KMS-11 (cell line): Measurements from ENCODE around the gene PDE4D.

Experiments used
- H2AFZ ChIP-seq: fragments of 200-600 bp; sonication (generic); 2 replicates; pipeline ENCODE4 v1.6.1; 2016; ENCODE audit warnings: antibody characterized with exemption, mixed run types, low read depth
- H3K27ac ChIP-seq: fragments of 200-600 bp; sonication (generic); 2 replicates; pipeline ENCODE4 v1.6.1; 2016; ENCODE audit warnings: mild to moderate bottlenecking, mixed run types
- H3K27me3 ChIP-seq: fragments of 200-600 bp; sonication (generic); 2 replicates; pipeline ENCODE4 v1.6.1; 2017; ENCODE audit warnings: mild to moderate bottlenecking, low read depth, mixed run types, moderate library complexity; ENCODE audit not compliant: insufficient read depth
- H3K36me3 ChIP-seq: fragments of 200-600 bp; sonication (generic); 2 replicates; pipeline ENCODE4 v1.6.1; 2017; ENCODE audit warnings: mild to moderate bottlenecking, mixed run types; ENCODE audit not compliant: insufficient read depth
- H3K4me1 ChIP-seq: fragments of 200-600 bp; sonication (generic); 2 replicates; pipeline ENCODE4 v1.6.1; 2016; ENCODE audit warnings: mild to moderate bottlenecking, low read depth, mixed run types; ENCODE audit not compliant: poor library complexity, severe bottlenecking
- H3K4me2 ChIP-seq: fragments of 200-600 bp; sonication (generic); 2 replicates; pipeline ENCODE4 v1.7.0; 2016; ENCODE audit warnings: mild to moderate bottlenecking, mixed run types
- H3K4me3 ChIP-seq: fragments of 200-600 bp; sonication (generic); IDR thresholded peaks from 2 replicates; pipeline ENCODE4 v1.6.1; 2017; ENCODE audit warnings: low read depth, low read length, mixed read lengths; ENCODE audit not compliant: insufficient read depth
- H3K79me2 ChIP-seq: fragments of 200-600 bp; sonication (generic); 2 replicates; pipeline ENCODE4 v1.6.1; 2016; ENCODE audit warnings: low read depth, mixed run types; ENCODE audit not compliant: insufficient read depth
- H3K9ac ChIP-seq: fragments of 200-600 bp; sonication (generic); 2 replicates; pipeline ENCODE4 v1.6.1; 2016; ENCODE audit warnings: mild to moderate bottlenecking, mixed run types
- H4K20me1 ChIP-seq: fragments of 200-600 bp; sonication (generic); 2 replicates; pipeline ENCODE4 v1.6.1; 2016; ENCODE audit warnings: mild to moderate bottlenecking, mixed run types; ENCODE audit not compliant: insufficient read depth
- CTCF ChIP-seq: fragments of 200-600 bp; sonication (generic); conservative IDR thresholded peaks from 2 replicates; pipeline ENCODE4 v1.6.1; 2017; ENCODE audit warnings: low read depth, mild to moderate bottlenecking, antibody characterized with exemption, low read length, moderate library complexity, mixed read lengths

The PDE4D gene

GRCh38 chr5:59629561-59629960, 264.0 kb downstream of the PDE4D start:
- TF ChIP-seq CTCF, result no peak
- no peak overlapping the region for H3K9ac ChIP-seq

GRCh38 chr5:59628062-59628828, 265.3 kb downstream of the PDE4D start:
- no peaks in the 10 kb centered on the region for H3K27me3 ChIP-seq
- no peak overlapping the region for H3K4me3 ChIP-seq
- no peak overlapping the region for H2AFZ ChIP-seq
- no peak overlapping the region for H3K9ac ChIP-seq
- no peak for TF ChIP-seq CTCF
- no peak overlapping the region for H3K4me2 ChIP-seq
- H3K4me1 ChIP-seq, result no peaks in the 10 kb centered on the region
- H4K20me1 ChIP-seq, result no peaks in the 10 kb centered on the region
- no peaks in the 10 kb centered on the region for H3K79me2 ChIP-seq
- no peaks in the 10 kb centered on the region for H3K36me3 ChIP-seq
- no peak overlapping the region for H3K27ac ChIP-seq

More at GRCh38 chr5:59629561-59629960, 264.0 kb downstream of the PDE4D start:
- H3K4me1 ChIP-seq, result no peaks in the 10 kb centered on the region
- H4K20me1 ChIP-seq, result no peaks in the 10 kb centered on the region
- no peaks in the 10 kb centered on the region for H3K27me3 ChIP-seq
- H3K79me2 ChIP-seq, result no peaks in the 10 kb centered on the region
- H3K4me3 ChIP-seq, result no peak overlapping the region
- no peak overlapping the region for H2AFZ ChIP-seq
- H3K36me3 ChIP-seq, result no peaks in the 10 kb centered on the region
- no peak overlapping the region for H3K4me2 ChIP-seq
- H3K27ac ChIP-seq, result no peak overlapping the region

- H3K27ac ChIP-seq, result no peak overlapping the region
- no peak for TF ChIP-seq CTCF
- H3K27me3 ChIP-seq, result no peaks in the 10 kb centered on the region
- H2AFZ ChIP-seq, result no peak overlapping the region
- no peak overlapping the region for H3K4me3 ChIP-seq
- H3K4me2 ChIP-seq, result no peak overlapping the region
- H3K9ac ChIP-seq, result no peak overlapping the region
- H3K79me2 ChIP-seq, result no peaks in the 10 kb centered on the region
- H4K20me1 ChIP-seq, result no peaks in the 10 kb centered on the region
- no peaks in the 10 kb centered on the region for H3K36me3 ChIP-seq
- peaks cover 17% of the 10 kb centered on the region for H3K4me1 ChIP-seq
Measured at GRCh38 chr5:59624898-59625297, 268.6 kb downstream of the PDE4D start.

- Histone ChIP-seq H3K36me3 (no peaks in the 10 kb centered on the region), H2AFZ (no peak overlapping the region), H3K79me2 (no peaks in the 10 kb centered on the region), H3K27ac (no peak overlapping the region), H3K9ac (no peak overlapping the region), H3K4me1 (peaks cover 29% of the 10 kb centered on the region), H3K4me3 (no peak overlapping the region), H4K20me1 (no peaks in the 10 kb centered on the region), H3K4me2 (no peak overlapping the region), H3K27me3 (no peaks in the 10 kb centered on the region)
- no peak for TF ChIP-seq CTCF
Measured at GRCh38 chr5:59622848-59623247, 270.7 kb downstream of the PDE4D start.
